Activated T-cell treated with anti-CD3 and anti-CD28 coated beads, Interleukin-2, amount 50 U/mL, for 4 hours (primary cell): ENCODE measurements around the gene TREM1. TPM values are rescaled to one million over a fixed set of nuclear protein-coding genes. Genes with fewer than 3 reads are reported as not detected.
A peak's percentile ranks its signal among the peaks of the same experiment; 100 is the strongest.
"Not testable (repeated sequence)": the region's sequence is repeated elsewhere in the genome, so short reads cannot be mapped to it uniquely, and the experiment has no call there.

Experiments
- ATAC-seq, 2 donors: fragments of 200-7000 bp; cut with Tn5 transposase; one replicate each; pipeline ENCODE4 v1.10.0; 2021
- DNase-seq: peaks from one replicate; pipeline ENCODE4 v3.0.0-alpha.2; 2020
- H3K27me3 Mint-ChIP-seq: one replicate; pipeline ENCODE4 v1.8.0; 2021; ENCODE audit warnings: low read depth, mixed read lengths
- H3K36me3 Mint-ChIP-seq: one replicate; pipeline ENCODE4 v1.8.0; 2022; ENCODE audit warnings: mixed read lengths; ENCODE audit not compliant: insufficient read depth
- H3K4me1 Mint-ChIP-seq: one replicate; pipeline ENCODE4 v1.8.0; 2021; ENCODE audit warnings: low read depth, mixed read lengths
- H3K4me3 Mint-ChIP-seq: one replicate; pipeline ENCODE4 v1.8.0; 2021; ENCODE audit warnings: mild to moderate bottlenecking, moderate library complexity, mixed read lengths
- H3K9me3 Mint-ChIP-seq: one replicate; pipeline ENCODE4 v1.8.0; 2021; ENCODE audit warnings: mixed read lengths
- total RNA-seq, 3 donors: library from RNA; stranded (reverse); gene quantifications; one replicate each; pipeline ENCODE4 v1.2.1, GENCODE V29; 2021

Gene TREM1
- total RNA-seq, 3 donors from 2014 or later, result not detected

- ATAC-seq (no peak), DNase-seq (no peak)
- H3K4me3 Mint-ChIP-seq, result no peak overlapping the region
- no peaks in the 10 kb centered on the region for H3K9me3 Mint-ChIP-seq
- H3K27me3 Mint-ChIP-seq, result peaks cover 41% of the 10 kb centered on the region
- H3K36me3 Mint-ChIP-seq, result no peaks in the 10 kb centered on the region
- peaks cover 11% of the 10 kb centered on the region for H3K4me1 Mint-ChIP-seq
Measured at GRCh38 chr6:41315943-41316620, 29.6 kb upstream of the TREM1 start.

- no peak overlapping the region for H3K4me3 Mint-ChIP-seq
- DNase-seq (no peak), ATAC-seq (no peak)
- H3K4me1 Mint-ChIP-seq, result peaks cover 11% of the 10 kb centered on the region
- no peaks in the 10 kb centered on the region for H3K9me3 Mint-ChIP-seq
- no peaks in the 10 kb centered on the region for H3K36me3 Mint-ChIP-seq
- peaks cover 41% of the 10 kb centered on the region for H3K27me3 Mint-ChIP-seq
Measured at GRCh38 chr6:41315203-41315602, 28.7 kb upstream of the TREM1 start.

- H3K27me3 Mint-ChIP-seq, result peaks cover 11% of the 10 kb centered on the region
- H3K4me1 Mint-ChIP-seq, result peaks cover 6% of the 10 kb centered on the region
- H3K9me3 Mint-ChIP-seq, result no peaks in the 10 kb centered on the region
- no peak overlapping the region for H3K4me3 Mint-ChIP-seq
- peak in 1 of 2 donors; percentile 53 for ATAC-seq
- DNase-seq, result peak; percentile 27
- H3K36me3 Mint-ChIP-seq, result no peaks in the 10 kb centered on the region
Measured at GRCh38 chr6:41306187-41306854, 19.8 kb upstream of the TREM1 start.

GRCh38 chr6:41302638-41303037, 16.2 kb upstream of the TREM1 start:
- H3K4me1 Mint-ChIP-seq, result peaks cover 36% of the 10 kb centered on the region
- no peaks in the 10 kb centered on the region for H3K9me3 Mint-ChIP-seq
- no peak overlapping the region for H3K4me3 Mint-ChIP-seq
- no peaks in the 10 kb centered on the region for H3K36me3 Mint-ChIP-seq
- DNase-seq, result no peak
- peaks cover 2% of the 10 kb centered on the region for H3K27me3 Mint-ChIP-seq
- ATAC-seq, result no peak

GRCh38 chr6:41298785-41299502, 12.5 kb upstream of the TREM1 start:
- no peak for DNase-seq
- Mint-ChIP-seq H3K9me3 (no peaks in the 10 kb centered on the region), H3K4me1 (peaks cover 45% of the 10 kb centered on the region), H3K36me3 (no peaks in the 10 kb centered on the region), H3K27me3 (peaks cover 2% of the 10 kb centered on the region), H3K4me3 (peak overlapping the region; percentile 56)
- peak; percentile 90 to 93 for ATAC-seq

GRCh38 chr6:41297248-41297647, 10.8 kb upstream of the TREM1 start:
- H3K4me3 Mint-ChIP-seq, DNase-seq, ATAC-seq, H3K27me3 Mint-ChIP-seq, H3K36me3 Mint-ChIP-seq, H3K9me3 Mint-ChIP-seq: not testable (repeated sequence)
- peaks cover 44% of the 10 kb centered on the region for H3K4me1 Mint-ChIP-seq

GRCh38 chr6:41294214-41294872, 7.9 kb upstream of the TREM1 start:
- no peaks in the 10 kb centered on the region for H3K36me3 Mint-ChIP-seq
- H3K4me3 Mint-ChIP-seq, result no peak overlapping the region
- ATAC-seq (no peak), DNase-seq (no peak)
- H3K4me1 Mint-ChIP-seq, result peaks cover 30% of the 10 kb centered on the region
- peaks cover 3% of the 10 kb centered on the region for H3K27me3 Mint-ChIP-seq
- H3K9me3 Mint-ChIP-seq, result no peaks in the 10 kb centered on the region

GRCh38 chr6:41291717-41292116, 5.2 kb upstream of the TREM1 start:
- H3K27me3 Mint-ChIP-seq, result peaks cover 3% of the 10 kb centered on the region
- no peaks in the 10 kb centered on the region for H3K36me3 Mint-ChIP-seq
- no peak overlapping the region for H3K4me3 Mint-ChIP-seq
- no peaks in the 10 kb centered on the region for H3K9me3 Mint-ChIP-seq
- ATAC-seq, result no peak
- DNase-seq, result no peak
- H3K4me1 Mint-ChIP-seq, result peaks cover 8% of the 10 kb centered on the region

- no peaks in the 10 kb centered on the region for H3K36me3 Mint-ChIP-seq
Measured at GRCh38 chr6:41289815-41290214, 3.3 kb upstream of the TREM1 start.

GRCh38 chr6:41288754-41289129, 2.3 kb upstream of the TREM1 start:
- no peaks in the 10 kb centered on the region for H3K36me3 Mint-ChIP-seq
- no peak overlapping the region for H3K4me3 Mint-ChIP-seq
- peaks cover 4% of the 10 kb centered on the region for H3K27me3 Mint-ChIP-seq
- H3K4me1 Mint-ChIP-seq, result peaks cover 6% of the 10 kb centered on the region
- DNase-seq (no peak), ATAC-seq (no peak)
- no peaks in the 10 kb centered on the region for H3K9me3 Mint-ChIP-seq

More at GRCh38 chr6:41289815-41290214, 3.3 kb upstream of the TREM1 start:
- DNase-seq (no peak), ATAC-seq (no peak)
- Mint-ChIP-seq H3K4me1 (peaks cover 7% of the 10 kb centered on the region), H3K27me3 (peaks cover 4% of the 10 kb centered on the region), H3K9me3 (no peaks in the 10 kb centered on the region), H3K4me3 (no peak overlapping the region)

- Mint-ChIP-seq H3K27me3 (peaks cover 4% of the 10 kb centered on the region), H3K9me3 (no peaks in the 10 kb centered on the region), H3K36me3 (no peaks in the 10 kb centered on the region), H3K4me1 (peaks cover 5% of the 10 kb centered on the region), H3K4me3 (no peak overlapping the region)
- DNase-seq (no peak), ATAC-seq (no peak)
Measured at GRCh38 chr6:41288030-41288753, 1.7 kb upstream of the TREM1 start.

- Mint-ChIP-seq H3K4me1 (peaks cover 5% of the 10 kb centered on the region), H3K4me3 (no peak overlapping the region), H3K36me3 (no peaks in the 10 kb centered on the region), H3K9me3 (no peaks in the 10 kb centered on the region), H3K27me3 (peaks cover 4% of the 10 kb centered on the region)
- no peak for ATAC-seq
- DNase-seq, result no peak
Measured at GRCh38 chr6:41284726-41285125, 1.8 kb downstream of the TREM1 start.

- Mint-ChIP-seq H3K9me3 (no peaks in the 10 kb centered on the region), H3K4me3 (no peak overlapping the region), H3K36me3 (no peaks in the 10 kb centered on the region), H3K4me1 (peaks cover 12% of the 10 kb centered on the region), H3K27me3 (peaks cover 4% of the 10 kb centered on the region)
- no peak for DNase-seq
- no peak for ATAC-seq
Measured at GRCh38 chr6:41283600-41283999, 2.9 kb downstream of the TREM1 start.
